Fibroblast of peridontal ligament (primary cell): Measurements from ENCODE around the gene KIAA1191.
"Not testable (repeated sequence)": the region's sequence is repeated elsewhere in the genome, so short reads cannot be mapped to it uniquely, and the experiment has no call there.

Experiments used
- DNase-seq: peaks from one replicate; pipeline ENCODE4 v3.0.0-alpha.2; 2010; ENCODE audit errors: extremely low read depth

The KIAA1191 gene

DNA sequence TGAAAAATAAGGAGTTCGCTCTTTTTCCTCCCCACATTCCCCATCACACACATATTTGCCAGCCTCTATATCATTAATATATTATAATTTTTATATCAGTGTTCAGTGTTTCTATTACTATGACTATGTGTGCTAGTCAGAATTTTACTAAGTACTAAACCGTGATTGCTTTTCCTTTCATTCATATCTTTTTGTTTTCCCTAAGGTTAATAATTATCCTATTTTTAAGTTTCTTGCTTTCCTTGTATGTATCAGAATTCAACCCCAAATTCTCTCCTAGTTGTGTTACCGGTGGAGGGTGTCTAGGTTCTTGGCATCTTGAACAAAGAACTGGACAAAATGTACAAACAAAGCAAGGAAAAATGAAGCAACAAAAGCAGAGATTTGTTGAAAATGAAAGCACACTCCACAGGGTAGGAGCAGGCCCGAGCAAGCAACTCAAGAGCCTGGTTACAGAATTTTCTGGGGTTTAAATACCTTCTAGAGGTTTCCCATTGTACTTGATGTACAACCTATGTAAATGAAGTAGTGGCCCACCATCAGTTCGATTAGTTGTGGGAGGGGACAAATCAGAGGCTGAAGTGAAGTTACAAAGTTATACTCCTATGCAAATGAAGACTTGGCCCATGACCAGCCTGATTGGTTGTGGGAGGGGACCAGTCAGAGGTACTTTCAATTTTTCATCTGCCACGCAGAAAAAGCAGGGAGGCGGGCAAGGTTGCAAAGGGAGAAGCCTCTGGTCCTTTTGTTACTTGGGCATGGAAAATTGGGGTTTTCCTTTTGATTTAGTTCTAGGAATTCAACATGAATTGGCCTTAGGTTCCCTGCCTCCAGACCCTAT lies 43.8 kb downstream of the KIAA1191 start:
- DNase-seq: no peak

DNA sequence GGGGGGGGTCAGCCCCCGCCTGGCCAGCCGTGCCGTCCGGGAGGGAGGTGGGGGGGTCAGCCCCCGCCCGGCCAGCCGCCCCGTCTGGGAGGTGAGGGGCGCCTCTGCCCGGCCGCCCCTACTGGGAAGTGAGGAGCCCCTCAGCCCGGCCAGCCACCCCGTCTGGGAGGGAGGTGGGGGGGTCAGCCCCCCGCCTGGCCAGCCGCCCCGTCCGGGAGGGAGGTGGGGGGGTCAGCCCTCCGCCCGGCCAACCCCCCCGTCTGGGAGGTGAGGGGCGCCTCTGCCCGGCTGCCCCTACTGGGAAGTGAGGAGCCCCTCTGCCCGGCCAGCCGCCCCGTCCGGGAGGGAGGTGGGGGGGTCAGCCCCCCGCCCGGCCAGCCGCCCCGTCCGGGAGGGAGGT lies 56.2 kb downstream of the KIAA1191 start:
- not testable (repeated sequence) for DNase-seq
